GM12872 (cell line): ENCODE data around the gene TMEM156.

ENCODE experiments used
- CTCF ChIP-seq: IDR thresholded peaks from 3 replicates; pipeline ENCODE4 v1.5.1; 2011; ENCODE audit warnings: low read depth, mild to moderate bottlenecking, low read length, moderate library complexity; ENCODE audit not compliant: insufficient read depth

The TMEM156 gene

GRCh38 chr4:39062094-39062769, 30.0 kb upstream of the TMEM156 start, which contains the start of gene KLHL5:
Gene KLHL5 (plus strand): TSS chr4:39062232. CDS start chr4:39062653, 421 bp downstream.
- no peak for TF ChIP-seq CTCF

DNA sequence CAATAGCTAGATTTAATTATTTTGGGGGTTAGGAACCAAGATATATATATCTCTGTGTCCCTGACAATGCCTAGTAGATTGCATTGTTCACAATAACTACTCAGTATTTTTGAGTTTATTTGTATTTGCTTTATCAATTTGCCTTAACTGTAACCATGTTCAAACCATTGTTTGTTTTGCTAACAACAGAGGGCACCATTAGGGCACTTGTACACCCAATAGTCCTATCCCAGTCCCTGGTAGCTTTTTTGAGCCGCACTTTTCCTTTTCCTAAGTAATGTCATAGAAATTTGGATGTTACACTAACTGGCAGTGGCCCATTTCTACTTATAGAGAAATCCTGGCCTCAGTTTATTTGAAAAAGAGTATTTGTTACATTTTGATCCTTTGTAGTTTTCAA, 29.2 kb upstream of the TMEM156 start:
- TF ChIP-seq CTCF = no peak

GRCh38 chr4:39056023-39056422, 23.8 kb upstream of the TMEM156 start:
- no peak for TF ChIP-seq CTCF

GRCh38 chr4:39054497-39054896, 22.3 kb upstream of the TMEM156 start:
- TF ChIP-seq CTCF = no peak

- TF ChIP-seq CTCF = no peak
Observed at GRCh38 chr4:39053983-39054382, 21.8 kb upstream of the TMEM156 start.

DNA sequence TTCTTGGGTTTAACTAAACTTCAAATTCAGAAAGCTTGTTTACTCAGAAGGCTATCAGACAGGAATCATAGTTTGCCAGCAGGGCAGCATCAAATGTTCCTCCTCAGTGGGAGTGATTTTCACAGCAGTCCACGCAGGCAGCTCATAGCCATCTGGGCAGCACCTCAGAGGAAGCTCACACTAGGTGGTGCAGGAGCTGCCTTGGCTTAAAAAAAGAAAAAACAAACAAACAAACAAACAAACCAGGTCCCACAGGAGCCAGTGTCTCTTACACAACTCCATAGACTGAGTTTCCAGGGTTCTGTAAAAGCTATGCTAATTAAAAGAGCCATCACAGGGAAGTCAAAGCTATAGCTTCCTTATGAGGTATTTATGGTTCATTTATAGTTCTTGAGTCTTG, 19.3 kb upstream of the TMEM156 start:
- no peak for TF ChIP-seq CTCF

DNA sequence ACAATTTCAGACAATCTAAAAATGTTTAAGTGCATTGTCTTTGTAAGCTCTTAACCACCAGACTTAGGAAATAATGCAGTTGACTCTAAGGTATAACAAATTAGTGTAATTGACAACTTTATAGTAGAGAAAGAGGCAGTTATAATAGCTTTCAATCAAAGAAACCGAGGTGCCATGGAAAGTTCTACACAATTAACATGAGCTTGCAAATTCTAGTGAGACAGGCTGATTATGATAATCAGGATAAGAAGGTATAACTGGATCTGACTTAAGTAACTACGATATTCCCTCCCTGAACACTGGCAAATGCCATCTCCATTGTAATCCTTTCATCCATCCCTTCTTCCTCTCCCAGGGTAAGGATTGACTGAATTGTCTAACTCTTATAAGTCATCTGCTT, 18.4 kb upstream of the TMEM156 start:
- TF ChIP-seq CTCF = no peak
